Lower leg skin (tissue), 3 donors: ENCODE results near the gene INPP5D.

ENCODE experiments used
- CTCF ChIP-seq, 3 donors: fragments of 450-650 bp; IDR thresholded peaks; one replicate each; pipeline ENCODE4 v1.5.1; 2016; ENCODE audit warnings: antibody characterized with exemption in 3 of 3, mild to moderate bottlenecking in 3 of 3, moderate library complexity in 2 of 3
- POLR2A ChIP-seq, 2 donors: fragments of 450-650 bp; IDR thresholded peaks; one replicate each; pipeline ENCODE4 v1.6.1; 2016 to 2017; ENCODE audit warnings: antibody characterized with exemption in 2 of 2, mild to moderate bottlenecking in 1 of 2, moderate library complexity in 1 of 2

- TF ChIP-seq CTCF (IDR thresholded peaks at IDR 0.05) (no peak), POLR2A (IDR thresholded peaks at IDR 0.05) (no peak)
Observed at GRCh38 chr2:233023007-233023760, 37.0 kb upstream of the INPP5D start.
